Trophoblast cell (in vitro differentiated cells and primary cell): ENCODE data around the gene BOC.

Experiments used
- DNase-seq, 2 donors: peaks; one replicate each; pipeline ENCODE4 v3.0.0-alpha.2; 2016
- H2AFZ ChIP-seq: 2 replicates; pipeline ENCODE4 v1.6.1; 2013; ENCODE audit warnings: low read length, moderate library complexity, mild to moderate bottlenecking; ENCODE audit not compliant: insufficient read depth, poor library complexity
- H2AK5ac ChIP-seq: 2 replicates; pipeline ENCODE4 v1.6.1; 2013; ENCODE audit warnings: mild to moderate bottlenecking, low read length
- H2BK120ac ChIP-seq: 2 replicates; pipeline ENCODE4 v1.6.1; 2013; ENCODE audit warnings: low read length, mild to moderate bottlenecking, moderate library complexity; ENCODE audit not compliant: insufficient read depth, poor library complexity
- H2BK12ac ChIP-seq: 2 replicates; pipeline ENCODE4 v1.6.1; 2013; ENCODE audit warnings: mild to moderate bottlenecking, low read length, moderate library complexity
- H2BK5ac ChIP-seq: 2 replicates; pipeline ENCODE4 v1.6.1; 2013; ENCODE audit warnings: low read length, low read depth, moderate library complexity, mild to moderate bottlenecking; ENCODE audit not compliant: poor library complexity
- H3K14ac ChIP-seq: 2 replicates; pipeline ENCODE4 v1.6.1; 2013; ENCODE audit warnings: mild to moderate bottlenecking, low read length
- H3K18ac ChIP-seq: 2 replicates; pipeline ENCODE4 v1.6.1; 2013; ENCODE audit warnings: mild to moderate bottlenecking, low read length
- H3K23ac ChIP-seq: 2 replicates; pipeline ENCODE4 v1.6.1; 2013; ENCODE audit warnings: low read length
- H3K27ac ChIP-seq: 2 replicates; pipeline ENCODE4 v1.5.1; 2013; ENCODE audit warnings: low read depth, mild to moderate bottlenecking, inconsistent platforms, low read length, moderate library complexity
- H3K27me3 ChIP-seq: 2 replicates; pipeline ENCODE4 v1.6.1; 2013; ENCODE audit warnings: inconsistent platforms, mild to moderate bottlenecking, low read length, moderate library complexity; ENCODE audit not compliant: insufficient read depth
- H3K36me3 ChIP-seq, 2 experiments: 1 replicate in 1 of 2; 2 replicates in 1 of 2; pipeline ENCODE4 v1.6.1; 2013; ENCODE audit warnings: low read length in 2 of 2, mild to moderate bottlenecking in 2 of 2, moderate library complexity in 1 of 2; ENCODE audit not compliant: insufficient read depth in 2 of 2, control insufficient read depth in 1 of 2
- H3K4ac ChIP-seq: 2 replicates; pipeline ENCODE4 v1.6.1; 2013; ENCODE audit warnings: low read depth, mild to moderate bottlenecking, low read length, moderate library complexity
- H3K4me1 ChIP-seq, 2 experiments: 1 replicate in 1 of 2; 2 replicates in 1 of 2; pipeline ENCODE4 v1.6.1; 2013; ENCODE audit warnings: low read length in 2 of 2, mild to moderate bottlenecking in 2 of 2, moderate library complexity in 1 of 2; ENCODE audit not compliant: insufficient read depth in 2 of 2, control insufficient read depth in 1 of 2
- H3K4me2 ChIP-seq: 2 replicates; pipeline ENCODE4 v1.6.1; 2013; ENCODE audit warnings: inconsistent platforms, mild to moderate bottlenecking, low read length, moderate library complexity
- H3K4me3 ChIP-seq: 2 replicates; pipeline ENCODE4 v1.5.1; 2013; ENCODE audit warnings: mild to moderate bottlenecking, low read depth, low read length, inconsistent platforms
- H3K79me1 ChIP-seq: one replicate; pipeline ENCODE4 v1.6.1; 2013; ENCODE audit warnings: low read length
- H3K79me2 ChIP-seq: 2 replicates; pipeline ENCODE4 v1.6.1; 2013; ENCODE audit warnings: low read length, mild to moderate bottlenecking; ENCODE audit not compliant: control insufficient read depth, insufficient read depth, poor library complexity
- H3K9ac ChIP-seq: 2 replicates; pipeline ENCODE4 v1.6.1; 2013; ENCODE audit warnings: mild to moderate bottlenecking, low read length
- H3K9me3 ChIP-seq: 2 replicates; pipeline ENCODE4 v1.6.1; 2013; ENCODE audit warnings: low read depth, mild to moderate bottlenecking, control low read depth, inconsistent platforms, low read length; ENCODE audit not compliant: insufficient read depth
- H4K12ac ChIP-seq: 2 replicates; pipeline ENCODE4 v1.6.1; 2013; ENCODE audit warnings: low read depth, mild to moderate bottlenecking, low read length, moderate library complexity
- H4K8ac ChIP-seq: 2 replicates; pipeline ENCODE4 v1.6.1; 2013; ENCODE audit warnings: low read depth, mild to moderate bottlenecking, low read length, moderate library complexity
- H4K91ac ChIP-seq: one replicate; pipeline ENCODE4 v1.6.1; 2013; ENCODE audit warnings: low read depth, mild to moderate bottlenecking, low read length, moderate library complexity
- WGBS: extraction: QIAGEN DNeasy Blood & Tissue Kit; methylation state at CpG from one replicate; pipeline ENCODE4 v1.1.7; 2013; ENCODE audit warnings: missing lambda C conversion rate; ENCODE audit not compliant: insufficient read length, insufficient coverage; ENCODE audit errors: extremely low coverage; 5-methylcytosine and 5-hydroxymethylcytosine counted together

The BOC gene

DNA sequence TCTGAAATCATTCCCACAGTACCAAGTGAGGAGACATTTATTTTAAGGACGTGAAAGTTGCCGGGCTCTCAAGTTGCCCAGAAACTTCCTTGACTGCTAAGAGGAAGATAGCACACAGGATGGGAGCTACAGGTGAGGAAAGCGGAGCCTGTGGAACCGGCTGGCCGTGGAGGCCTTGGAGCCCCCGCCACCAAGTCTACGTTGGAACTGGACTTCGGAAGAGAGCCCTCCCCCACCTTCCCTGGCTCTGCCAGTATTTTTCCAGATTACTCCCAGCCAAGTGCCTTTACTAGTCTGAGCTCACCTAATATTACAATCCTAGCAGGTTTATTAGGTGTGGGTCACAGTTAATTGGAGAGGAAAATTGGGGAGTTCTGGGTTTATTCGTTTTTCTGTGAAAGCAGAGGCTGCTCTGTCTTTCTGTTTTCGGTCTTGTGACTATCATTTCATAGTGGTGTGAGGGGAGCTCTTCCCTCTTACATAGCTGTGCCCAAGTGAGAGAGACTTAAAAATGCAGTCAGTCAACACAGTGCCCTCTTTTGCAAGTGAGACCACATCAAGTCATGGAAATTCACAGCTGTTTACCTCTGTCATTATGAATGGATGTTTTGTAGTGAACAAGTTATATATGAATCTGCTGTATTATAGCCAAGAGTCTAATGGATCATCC is 6.8 kb downstream of the BOC start:
- Histone ChIP-seq H3K9me3 (no peaks in the 10 kb centered on the region), H3K4me1 (peaks cover 7 to 34% of the 10 kb centered on the region in 2 experiments), H2BK5ac (no peak overlapping the region), H3K36me3 (peaks cover 16 to 35% of the 10 kb centered on the region in 2 experiments), H3K79me2 (peaks cover 3% of the 10 kb centered on the region), H3K27me3 (no peaks in the 10 kb centered on the region), H2BK120ac (no peak overlapping the region), H2AK5ac (no peak overlapping the region), H3K4me3 (no peak overlapping the region), H3K9ac (no peak overlapping the region), H2BK12ac (no peak overlapping the region), H2AFZ (no peak overlapping the region), H3K4me2 (no peak overlapping the region), H4K12ac (no peak overlapping the region), H3K14ac (no peak overlapping the region), H3K4ac (no peak overlapping the region), H3K27ac (no peak overlapping the region), H4K8ac (no peak overlapping the region), H3K79me1 (no peaks in the 10 kb centered on the region), H3K18ac (no peak overlapping the region), H3K23ac (no peak overlapping the region), H4K91ac (no peak overlapping the region)
- WGBS: no CpG with 5 or more reads among the region's 10 CpGs
- no peak for DNase-seq

- H3K23ac ChIP-seq: no peak overlapping the region
- no peaks in the 10 kb centered on the region for H3K27me3 ChIP-seq
- no peak overlapping the region for H2BK120ac ChIP-seq
- no peak overlapping the region for H2BK5ac ChIP-seq
- H4K12ac ChIP-seq: no peak overlapping the region
- H3K18ac ChIP-seq: no peak overlapping the region
- no CpG with 5 or more reads among the region's 1 CpG for WGBS
- no peak overlapping the region for H4K8ac ChIP-seq
- H4K91ac ChIP-seq: no peak overlapping the region
- no peak overlapping the region for H2AFZ ChIP-seq
- peaks cover 16 to 38% of the 10 kb centered on the region in 2 experiments for H3K36me3 ChIP-seq
- H3K4ac ChIP-seq: no peak overlapping the region
- H3K79me2 ChIP-seq: peaks cover 2% of the 10 kb centered on the region
- no peak overlapping the region for H2BK12ac ChIP-seq
- H3K79me1 ChIP-seq: no peaks in the 10 kb centered on the region
- H3K4me3 ChIP-seq: no peak overlapping the region
- H3K4me2 ChIP-seq: no peak overlapping the region
- H2AK5ac ChIP-seq: no peak overlapping the region
- H3K4me1 ChIP-seq: peaks cover 4 to 32% of the 10 kb centered on the region in 2 experiments
- H3K9ac ChIP-seq: no peak overlapping the region
- no peak overlapping the region for H3K14ac ChIP-seq
- H3K27ac ChIP-seq: no peak overlapping the region
- DNase-seq: no peak
- H3K9me3 ChIP-seq: no peaks in the 10 kb centered on the region
Measured at GRCh38 chr3:113218681-113219045, 7.3 kb downstream of the BOC start.

DNA sequence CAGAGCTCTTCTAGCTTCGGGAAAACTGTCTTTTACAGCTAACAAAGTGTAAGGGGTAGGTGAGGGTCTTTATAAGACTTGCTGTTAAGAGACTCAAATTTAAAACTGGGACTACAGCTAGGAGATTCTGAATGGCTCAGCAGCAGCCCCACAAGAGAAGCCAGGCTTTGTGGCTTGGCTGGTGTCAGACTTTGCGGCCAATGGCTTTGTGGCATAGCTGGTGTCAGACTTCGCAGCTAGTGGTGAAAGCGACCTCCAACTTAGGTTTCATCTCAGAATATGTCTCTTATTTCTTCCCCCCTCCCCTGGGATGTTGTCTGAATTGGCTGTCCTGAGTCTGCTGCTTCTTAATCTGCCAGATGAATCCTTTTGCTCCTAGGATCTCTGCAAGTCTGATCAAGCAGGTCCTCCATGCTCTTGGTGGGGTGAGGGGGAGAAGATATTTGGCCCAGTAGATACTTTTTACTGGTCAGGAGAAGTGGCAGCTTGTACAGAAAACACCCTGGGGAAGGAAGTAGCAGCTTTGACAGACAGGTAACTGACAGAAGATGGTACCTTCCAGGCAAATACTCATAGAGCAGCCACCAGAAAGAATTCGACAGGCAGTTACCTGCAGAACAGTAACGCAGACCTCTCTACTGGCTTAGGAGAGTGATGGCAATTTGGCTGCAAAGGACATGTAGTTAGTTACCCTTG is 8.4 kb downstream of the BOC start:
- Histone ChIP-seq H2AK5ac (no peak overlapping the region), H3K36me3 (peaks cover 25 to 46% of the 10 kb centered on the region in 2 experiments), H2AFZ (no peak overlapping the region), H4K12ac (no peak overlapping the region), H3K27me3 (no peaks in the 10 kb centered on the region), H3K9ac (no peak overlapping the region), H3K4me3 (no peak overlapping the region), H3K23ac (no peak overlapping the region), H3K27ac (no peak overlapping the region), H2BK5ac (no peak overlapping the region), H3K4me1 (peaks cover 4 to 38% of the 10 kb centered on the region in 2 experiments), H4K91ac (no peak overlapping the region), H2BK12ac (no peak overlapping the region), H3K18ac (no peak overlapping the region), H3K4ac (no peak overlapping the region), H3K4me2 (no peak overlapping the region), H3K9me3 (no peaks in the 10 kb centered on the region), H3K14ac (no peak overlapping the region), H2BK120ac (no peak overlapping the region), H4K8ac (no peak overlapping the region), H3K79me1 (no peaks in the 10 kb centered on the region), H3K79me2 (peaks cover 2% of the 10 kb centered on the region)
- no peak for DNase-seq
- WGBS: no CpG with 5 or more reads among the region's 6 CpGs

GRCh38 chr3:113220721-113221120 is 9.4 kb downstream of the BOC start:
- Histone ChIP-seq H3K27ac (no peak overlapping the region), H4K12ac (no peak overlapping the region), H3K9ac (no peak overlapping the region), H3K4me3 (no peak overlapping the region), H2BK120ac (no peak overlapping the region), H3K18ac (peak overlapping the region; percentile 19), H3K79me1 (no peaks in the 10 kb centered on the region), H3K9me3 (no peaks in the 10 kb centered on the region), H4K91ac (no peak overlapping the region), H3K4me2 (no peak overlapping the region), H3K14ac (no peak overlapping the region), H4K8ac (no peak overlapping the region), H3K27me3 (no peaks in the 10 kb centered on the region), H3K79me2 (peaks cover 2% of the 10 kb centered on the region), H3K4me1 (peaks cover 4 to 39% of the 10 kb centered on the region in 2 experiments), H2AK5ac (no peak overlapping the region), H3K23ac (no peak overlapping the region), H2BK5ac (no peak overlapping the region), H2AFZ (no peak overlapping the region), H2BK12ac (no peak overlapping the region), H3K4ac (no peak overlapping the region), H3K36me3 (peaks cover 25 to 46% of the 10 kb centered on the region in 2 experiments)
- WGBS: no CpG with 5 or more reads among the region's 5 CpGs
- DNase-seq: no peak
